ENCODE results near the gene MGMT. TPM values are rescaled to one million over a fixed set of nuclear protein-coding genes. Genes with fewer than 3 reads are reported as not detected.
A peak's percentile ranks its signal among the peaks of the same experiment; 100 is the strongest.

Gene MGMT
- total RNA-seq, 1 donor from 2014 or later: 25.9 TPM

GRCh38 chr10:129767751-129768150, 300.7 kb downstream of the MGMT start:
- peaks cover 12% of the 10 kb centered on the region for H3K27me3 Mint-ChIP-seq (ENCODE audit: unreplicated experiment)
- no peaks in the 10 kb centered on the region for H3K9me3 Mint-ChIP-seq (ENCODE audit: unreplicated experiment)
- H3K36me3 Mint-ChIP-seq (ENCODE audit: low read depth, unreplicated experiment): no peaks in the 10 kb centered on the region
- TF ChIP-seq CTCF (IDR thresholded peaks at IDR 0.05; ENCODE audit: unreplicated experiment): no peak
- H3K4me3 Mint-ChIP-seq (ENCODE audit: unreplicated experiment): no peak overlapping the region
- no peak overlapping the region for H3K27ac Mint-ChIP-seq (ENCODE audit: unreplicated experiment)
- no peak for DNase-seq (ENCODE audit: low spot score)
- no peaks in the 10 kb centered on the region for H3K4me1 Mint-ChIP-seq (ENCODE audit: unreplicated experiment)

GRCh38 chr10:129768437-129769355, 301.7 kb downstream of the MGMT start:
- H3K9me3 Mint-ChIP-seq (ENCODE audit: unreplicated experiment): no peaks in the 10 kb centered on the region
- H3K27me3 Mint-ChIP-seq (ENCODE audit: unreplicated experiment): peaks cover 10% of the 10 kb centered on the region
- H3K4me3 Mint-ChIP-seq (ENCODE audit: unreplicated experiment): no peak overlapping the region
- no peaks in the 10 kb centered on the region for H3K4me1 Mint-ChIP-seq (ENCODE audit: unreplicated experiment)
- no peaks in the 10 kb centered on the region for H3K36me3 Mint-ChIP-seq (ENCODE audit: low read depth, unreplicated experiment)
- peak; percentile 57 for DNase-seq (ENCODE audit: low spot score)
- no peak for TF ChIP-seq CTCF (IDR thresholded peaks at IDR 0.05; ENCODE audit: unreplicated experiment)
- H3K27ac Mint-ChIP-seq (ENCODE audit: unreplicated experiment): no peak overlapping the region

GRCh38 chr10:129769381-129770116, 302.5 kb downstream of the MGMT start:
- H3K27ac Mint-ChIP-seq (ENCODE audit: unreplicated experiment): no peak overlapping the region
- H3K9me3 Mint-ChIP-seq (ENCODE audit: unreplicated experiment): no peaks in the 10 kb centered on the region
- H3K36me3 Mint-ChIP-seq (ENCODE audit: low read depth, unreplicated experiment): no peaks in the 10 kb centered on the region
- no peak for TF ChIP-seq CTCF (IDR thresholded peaks at IDR 0.05; ENCODE audit: unreplicated experiment)
- no peak overlapping the region for H3K4me3 Mint-ChIP-seq (ENCODE audit: unreplicated experiment)
- DNase-seq (ENCODE audit: low spot score): no peak
- no peaks in the 10 kb centered on the region for H3K4me1 Mint-ChIP-seq (ENCODE audit: unreplicated experiment)
- peaks cover 8% of the 10 kb centered on the region for H3K27me3 Mint-ChIP-seq (ENCODE audit: unreplicated experiment)

GRCh38 chr10:129770286-129770685, 303.2 kb downstream of the MGMT start:
- Mint-ChIP-seq H3K27me3 (ENCODE audit: unreplicated experiment) (peaks cover 8% of the 10 kb centered on the region), H3K9me3 (ENCODE audit: unreplicated experiment) (no peaks in the 10 kb centered on the region), H3K4me1 (ENCODE audit: unreplicated experiment) (no peaks in the 10 kb centered on the region), H3K27ac (ENCODE audit: unreplicated experiment) (no peak overlapping the region), H3K36me3 (ENCODE audit: low read depth, unreplicated experiment) (no peaks in the 10 kb centered on the region), H3K4me3 (ENCODE audit: unreplicated experiment) (no peak overlapping the region)
- DNase-seq (ENCODE audit: low spot score): no peak
- no peak for TF ChIP-seq CTCF (IDR thresholded peaks at IDR 0.05; ENCODE audit: unreplicated experiment)

GRCh38 chr10:129771024-129771423, 304.0 kb downstream of the MGMT start:
- DNase-seq (ENCODE audit: low spot score): no peak
- no peaks in the 10 kb centered on the region for H3K9me3 Mint-ChIP-seq (ENCODE audit: unreplicated experiment)
- no peak for TF ChIP-seq CTCF (IDR thresholded peaks at IDR 0.05; ENCODE audit: unreplicated experiment)
- H3K4me3 Mint-ChIP-seq (ENCODE audit: unreplicated experiment): no peak overlapping the region
- H3K4me1 Mint-ChIP-seq (ENCODE audit: unreplicated experiment): no peaks in the 10 kb centered on the region
- no peak overlapping the region for H3K27ac Mint-ChIP-seq (ENCODE audit: unreplicated experiment)
- no peaks in the 10 kb centered on the region for H3K36me3 Mint-ChIP-seq (ENCODE audit: low read depth, unreplicated experiment)
- peaks cover 11% of the 10 kb centered on the region for H3K27me3 Mint-ChIP-seq (ENCODE audit: unreplicated experiment)
